ENCODE data around the gene EIF4EBP3. TPM values are rescaled to one million over a fixed set of nuclear protein-coding genes. Genes with fewer than 3 reads are reported as not detected.

The EIF4EBP3 gene
- polyA plus RNA-seq, 1 donor (not counting 4 experiments of a cell fraction or from before 2014, with no cell fraction given): 5.2 TPM

- Histone ChIP-seq H3K27me3 (ENCODE audit: control insufficient read depth, extremely low read depth, insufficient read depth, low read length) (no peaks in the 10 kb centered on the region), H3K9ac (ENCODE audit: control insufficient read depth, extremely low read depth, insufficient read depth, low read length) (no peak overlapping the region), H3K9me3 (ENCODE audit: control insufficient read depth, low read depth, low read length) (no peaks in the 10 kb centered on the region), H3K4me2 (ENCODE audit: control insufficient read depth, extremely low read depth, insufficient read depth, low read depth, low read length) (no peak overlapping the region), H3K9me1 (ENCODE audit: control insufficient read depth, extremely low read depth, insufficient read depth, low read length) (no peaks in the 10 kb centered on the region), H4K20me1 (ENCODE audit: control insufficient read depth, extremely low read depth, insufficient read depth, low read length) (no peaks in the 10 kb centered on the region), H3K4me1 (ENCODE audit: control insufficient read depth, extremely low read depth, insufficient read depth, low read length) (peaks cover 21% of the 10 kb centered on the region), H3K4me3 (ENCODE audit: control insufficient read depth in 2 of 3, extremely low read depth in 1 of 3, insufficient read depth in 2 of 3, low read depth in 1 of 3, low read length in 3 of 3) (no peak overlapping the region), H3K36me3 (ENCODE audit: control insufficient read depth in 2 of 2, extremely low read depth in 1 of 2, insufficient read depth in 2 of 2, low read length in 2 of 2) (no peaks in the 10 kb centered on the region), H3K27ac (ENCODE audit: control insufficient read depth, insufficient read depth, low read length) (no peak overlapping the region), H3K79me2 (ENCODE audit: control insufficient read depth, insufficient read depth, low read length) (no peaks in the 10 kb centered on the region), H2AFZ (ENCODE audit: control insufficient read depth, low read length) (no peak overlapping the region)
- no peak for TF ChIP-seq EZH2 (IDR thresholded peaks at IDR 0.05; ENCODE audit: low read length)
- no peak for TF ChIP-seq CTCF (optimal IDR thresholded peaks at IDR 0.05 in 1 of 3, IDR thresholded peaks at IDR 0.05 in 1 of 3, conservative IDR thresholded peaks at IDR 0.05 in 1 of 3; ENCODE audit: extremely low read depth in 1 of 3, insufficient read depth in 2 of 3, low read length in 3 of 3)
- no peak for DNase-seq (ENCODE audit: low read depth, low spot score)
- FAIRE-seq: no peak
- dilution Hi-C loops (cut with MboI; ENCODE audit: extremely low pct_ligation_motif_present, low sequenced_read_pairs): no loop called here
Observed at GRCh38 chr5:140587495-140587894, 40.0 kb downstream of the EIF4EBP3 start.

GRCh38 chr5:140588311-140589070, 41.0 kb downstream of the EIF4EBP3 start:
- H3K4me1 ChIP-seq (ENCODE audit: control insufficient read depth, extremely low read depth, insufficient read depth, low read length): peaks cover 21% of the 10 kb centered on the region
- H4K20me1 ChIP-seq (ENCODE audit: control insufficient read depth, extremely low read depth, insufficient read depth, low read length): no peaks in the 10 kb centered on the region
- no peaks in the 10 kb centered on the region for H3K79me2 ChIP-seq (ENCODE audit: control insufficient read depth, insufficient read depth, low read length)
- dilution Hi-C loops (cut with MboI; ENCODE audit: extremely low pct_ligation_motif_present, low sequenced_read_pairs): no loop called here
- DNase-seq (ENCODE audit: low read depth, low spot score) (no peak), FAIRE-seq (peak; percentile 39)
- no peak overlapping the region for H3K4me3 ChIP-seq (ENCODE audit: control insufficient read depth in 2 of 3, extremely low read depth in 1 of 3, insufficient read depth in 2 of 3, low read depth in 1 of 3, low read length in 3 of 3)
- no peak overlapping the region for H3K27ac ChIP-seq (ENCODE audit: control insufficient read depth, insufficient read depth, low read length)
- H2AFZ ChIP-seq (ENCODE audit: control insufficient read depth, low read length): no peak overlapping the region
- no peaks in the 10 kb centered on the region for H3K27me3 ChIP-seq (ENCODE audit: control insufficient read depth, extremely low read depth, insufficient read depth, low read length)
- no peaks in the 10 kb centered on the region for H3K9me3 ChIP-seq (ENCODE audit: control insufficient read depth, low read depth, low read length)
- no peak overlapping the region for H3K9ac ChIP-seq (ENCODE audit: control insufficient read depth, extremely low read depth, insufficient read depth, low read length)
- TF ChIP-seq CTCF (optimal IDR thresholded peaks at IDR 0.05 in 1 of 3, IDR thresholded peaks at IDR 0.05 in 1 of 3, conservative IDR thresholded peaks at IDR 0.05 in 1 of 3; ENCODE audit: extremely low read depth in 1 of 3, insufficient read depth in 2 of 3, low read length in 3 of 3) (no peak), EZH2 (IDR thresholded peaks at IDR 0.05; ENCODE audit: low read length) (no peak)
- no peaks in the 10 kb centered on the region for H3K9me1 ChIP-seq (ENCODE audit: control insufficient read depth, extremely low read depth, insufficient read depth, low read length)
- no peak overlapping the region for H3K4me2 ChIP-seq (ENCODE audit: control insufficient read depth, extremely low read depth, insufficient read depth, low read depth, low read length)
- no peaks in the 10 kb centered on the region for H3K36me3 ChIP-seq (ENCODE audit: control insufficient read depth in 2 of 2, extremely low read depth in 1 of 2, insufficient read depth in 2 of 2, low read length in 2 of 2)

Data from keratinocyte (primary cell).